ENCODE results near the gene LTBP1. TPM values are rescaled to one million over a fixed set of nuclear protein-coding genes. Genes with fewer than 3 reads are reported as not detected.

Gene LTBP1
- total RNA-seq, 1 experiment from 2014 or later, result 28.5 TPM

- no peaks in the 10 kb centered on the region for H3K27me3 Mint-ChIP-seq (ENCODE audit: low read depth)
- H4K8ac ChIP-seq (replicated peaks; ENCODE audit: insufficient read length, low read depth, low read length), result no peak overlapping the region
- H3K27ac Mint-ChIP-seq, result no peak overlapping the region
- H2BK120ac ChIP-seq (ENCODE audit: low read depth, low read length, poor library complexity, severe bottlenecking), result no peak overlapping the region
- H3K79me1 ChIP-seq (ENCODE audit: insufficient read depth, low read depth, low read length, poor library complexity, severe bottlenecking), result no peaks in the 10 kb centered on the region
- H3K27ac ChIP-seq (ENCODE audit: insufficient read length, low read depth, low read length), result no peak overlapping the region
- H3K4me1 ChIP-seq (ENCODE audit: insufficient read depth, low read length), result no peaks in the 10 kb centered on the region
- H3K4me3 Mint-ChIP-seq, result no peak overlapping the region
- H3K23ac ChIP-seq (ENCODE audit: insufficient read length, low read depth, low read length), result no peak overlapping the region
- no peak overlapping the region for H3K9ac ChIP-seq (ENCODE audit: extremely low read depth, insufficient read length, low read length)
- no peak overlapping the region for H2AK5ac ChIP-seq (ENCODE audit: insufficient read length, low read length)
- no peak overlapping the region for H2BK20ac ChIP-seq (ENCODE audit: low read depth, low read length, poor library complexity, severe bottlenecking)
- peaks cover 3 to 6% of the 10 kb centered on the region in 2 experiments; a peak in 2 of 4 replicates for H3K4me1 Mint-ChIP-seq
- no peak overlapping the region for H3K56ac ChIP-seq (ENCODE audit: insufficient read length, low read depth, low read length)
- H2BK15ac ChIP-seq (ENCODE audit: low read depth, low read length), result no peak overlapping the region
- H3K27me3 ChIP-seq (ENCODE audit: insufficient read depth, low read length), result no peaks in the 10 kb centered on the region
- DNase-seq, result no peak
- no peak for TF ChIP-seq CTCF (conservative IDR thresholded peaks at IDR 0.05)
- no peak overlapping the region for H4K5ac ChIP-seq (ENCODE audit: insufficient read length, low read depth, low read length)
- H3K23me2 ChIP-seq (ENCODE audit: insufficient read length, low read depth, low read length, poor library complexity, severe bottlenecking), result no peaks in the 10 kb centered on the region
- H3K4me2 ChIP-seq (ENCODE audit: insufficient read depth, insufficient read length, low read length), result no peak overlapping the region
- H3K14ac ChIP-seq (ENCODE audit: insufficient read depth, low read length), result no peak overlapping the region
- no peak overlapping the region for H4K91ac ChIP-seq (ENCODE audit: insufficient read length, low read depth, low read length)
- H4K20me1 ChIP-seq (ENCODE audit: control insufficient read depth, insufficient read depth, insufficient read length), result no peaks in the 10 kb centered on the region
- H3K36me3 Mint-ChIP-seq (ENCODE audit: insufficient read depth in 1 of 3, low read depth in 3 of 3), result no peaks in the 10 kb centered on the region
- no peak overlapping the region for H2AFZ ChIP-seq (ENCODE audit: low read length)
- no peak overlapping the region for H3K4ac ChIP-seq (ENCODE audit: low read depth, low read length)
- no peak overlapping the region for H2BK12ac ChIP-seq (ENCODE audit: insufficient read length, low read depth, low read length)
- H3T11ph ChIP-seq (ENCODE audit: low read length), result no peak overlapping the region
- no peaks in the 10 kb centered on the region for H3K9me3 Mint-ChIP-seq
- no peak overlapping the region for H2BK5ac ChIP-seq (ENCODE audit: insufficient read length, low read length)
- no CpG with 5 or more reads among the region's 6 CpGs for WGBS (ENCODE audit: extremely low coverage, insufficient read length, low lambda C conversion rate)
- H3K79me2 ChIP-seq (ENCODE audit: insufficient read depth, low read length), result no peaks in the 10 kb centered on the region
- no peaks in the 10 kb centered on the region for H3K9me3 ChIP-seq (ENCODE audit: control insufficient read depth, low read depth, low read length)
- H3K18ac ChIP-seq (ENCODE audit: insufficient read length, low read depth, low read length), result no peak overlapping the region
Observed at GRCh38 chr2:33442528-33443079, 495.9 kb downstream of the LTBP1 start.
